ENCODE results near the gene ELFN1. TPM values are rescaled to one million over a fixed set of nuclear protein-coding genes. Genes with fewer than 3 reads are reported as not detected.

The ELFN1 gene
- total and polyA plus RNA-seq, 9 of the 15 experiments (the other 6 are each of a cell fraction or from before 2014, with no cell fraction given), result 0.04 to 0.64 (median 0.18) TPM; not detected in 2

GRCh38 chr7:1664711-1665548, 5.1 kb upstream of the ELFN1 start (continued):
- TF ChIP-seq FOXJ3 (CRISPR knock-in tag; IDR thresholded peaks at IDR 0.05) (no peak), NR4A1 (CRISPR knock-in tag; IDR thresholded peaks at IDR 0.05) (no peak), NR4A1 (tag; IDR thresholded peaks at IDR 0.05) (no peak), E2F6 (IDR thresholded peaks at IDR 0.05; ENCODE audit: borderline replicate concordance in 1 of 2, extremely low read depth in 1 of 2, insufficient read depth in 1 of 2, insufficient read length in 1 of 2, low read depth in 1 of 2, low read length in 1 of 2, poor library complexity in 1 of 2, severe bottlenecking in 1 of 2) (peak in 1 of 2 experiments; percentile 80), E2F1 (CRISPR knock-in tag; IDR thresholded peaks at IDR 0.05) (no peak), CREB3L1 (IDR thresholded peaks at IDR 0.05; ENCODE audit: borderline replicate concordance, low read depth) (no peak), SREBF2 (CRISPR knock-in tag; IDR thresholded peaks at IDR 0.05) (no peak), ZBTB49 (CRISPR knock-in tag; IDR thresholded peaks at IDR 0.05; ENCODE audit: borderline replicate concordance) (no peak), BACH1 (tag; IDR thresholded peaks at IDR 0.05) (no peak), E2F5 (CRISPR knock-in tag; IDR thresholded peaks at IDR 0.05) (no peak), RFX1 (IDR thresholded peaks at IDR 0.05) (no peak), ETS1 (conservative IDR thresholded peaks at IDR 0.05; ENCODE audit: control insufficient read depth, low read depth, low read length) (no peak), XRCC5 (IDR thresholded peaks at IDR 0.05; ENCODE audit: low read depth, low read length) (no peak), MEF2D (tag; conservative IDR thresholded peaks at IDR 0.05; ENCODE audit: low read depth) (no peak), MITF (IDR thresholded peaks at IDR 0.05) (no peak), MCM5 (IDR thresholded peaks at IDR 0.05; ENCODE audit: low read depth) (no peak), SUPT5H (IDR thresholded peaks at IDR 0.05) (no peak)
